Measurements from ENCODE around the gene EHD2.
"Not testable (repeated sequence)": the region's sequence is repeated elsewhere in the genome, so short reads cannot be mapped to it uniquely, and the experiment has no call there.

EHD2 gene

GRCh38 chr19:47769534-47769933 lies 56.3 kb downstream of the EHD2 start:
- DNase-seq (ENCODE audit: low read depth), result no peak

- not testable (repeated sequence) for DNase-seq (ENCODE audit: low read depth)
Observed at GRCh38 chr19:47771291-47771690, 58.1 kb downstream of the EHD2 start.

DNA sequence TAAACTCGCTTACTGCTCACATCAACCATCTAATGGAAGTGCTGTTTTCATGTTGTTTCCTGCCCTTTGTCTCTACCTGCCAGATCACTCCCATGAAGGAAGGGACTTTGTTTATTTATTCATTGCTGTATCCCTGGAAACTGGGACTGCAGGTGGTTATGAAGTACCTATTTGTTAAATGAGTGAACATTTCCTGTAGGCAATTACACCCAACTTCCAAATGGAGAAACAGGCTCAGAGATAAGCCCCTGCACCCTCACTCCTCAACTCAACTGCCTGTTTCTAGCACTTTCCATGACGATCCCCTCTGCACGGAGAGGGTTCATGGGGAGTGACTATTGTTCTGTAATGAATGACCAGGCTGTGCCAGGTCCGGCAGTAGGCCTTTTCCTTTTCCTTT lies 63.3 kb downstream of the EHD2 start:
- no peak for DNase-seq (ENCODE audit: low read depth)

GRCh38 chr19:47777245-47778048 lies 64.2 kb downstream of the EHD2 start:
- not testable (repeated sequence) for DNase-seq (ENCODE audit: low read depth)

DNA sequence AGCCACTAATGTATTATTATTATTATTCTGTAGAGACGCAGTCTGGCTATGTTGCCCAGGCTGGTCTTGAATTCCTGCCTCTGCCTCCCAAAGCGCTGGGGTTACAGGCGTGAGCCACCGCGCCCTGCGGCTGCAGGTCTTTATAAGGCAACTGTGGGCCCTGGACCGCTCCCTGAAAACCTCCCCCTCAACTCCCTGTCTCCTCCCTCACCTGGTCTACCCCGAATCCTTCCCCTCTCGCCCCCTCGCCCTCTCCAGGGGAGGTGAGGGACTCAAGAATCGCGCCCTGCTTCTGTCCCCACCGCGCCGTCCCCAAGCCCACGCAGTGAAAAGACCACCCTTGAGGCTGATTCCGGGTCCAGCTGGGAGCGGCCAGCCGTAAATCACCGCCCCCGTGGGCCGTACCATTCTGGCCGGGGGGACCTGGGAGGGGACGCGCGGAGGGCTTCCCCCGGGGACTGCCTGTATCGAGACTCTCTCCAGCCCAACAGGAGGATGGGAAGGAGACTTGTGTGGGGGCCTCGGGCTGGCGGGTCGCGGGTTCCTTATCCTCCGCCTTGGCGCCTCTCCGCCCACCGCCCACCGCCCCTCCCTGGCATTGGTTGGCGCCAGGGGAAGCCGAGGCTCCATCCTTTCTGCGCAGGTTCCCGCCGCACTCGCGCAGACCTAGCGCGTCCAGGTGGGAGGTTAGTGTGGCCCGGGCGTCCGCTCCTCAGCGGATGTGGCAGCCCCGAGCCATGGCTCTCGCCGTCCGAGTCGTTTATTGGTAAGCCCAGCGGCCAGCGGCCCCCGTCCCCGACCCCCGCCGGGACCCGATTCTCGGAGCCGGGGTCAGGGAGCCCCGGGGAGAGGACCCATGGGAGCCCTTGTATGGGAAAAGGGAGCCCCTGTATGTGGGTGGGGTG lies 65.1 kb downstream of the EHD2 start, which contains the start of gene SELENOW:
Gene SELENOW, plus strand, starts transcription at position 655 of the 905 bp plus-strand sequence. Its CDS starts 83 bp downstream, at position 738.
- peak; percentile 59 for DNase-seq (ENCODE audit: low read depth)

GRCh38 chr19:47778954-47779351 lies 65.7 kb downstream of the EHD2 start:
- no peak for DNase-seq (ENCODE audit: low read depth)

DNA sequence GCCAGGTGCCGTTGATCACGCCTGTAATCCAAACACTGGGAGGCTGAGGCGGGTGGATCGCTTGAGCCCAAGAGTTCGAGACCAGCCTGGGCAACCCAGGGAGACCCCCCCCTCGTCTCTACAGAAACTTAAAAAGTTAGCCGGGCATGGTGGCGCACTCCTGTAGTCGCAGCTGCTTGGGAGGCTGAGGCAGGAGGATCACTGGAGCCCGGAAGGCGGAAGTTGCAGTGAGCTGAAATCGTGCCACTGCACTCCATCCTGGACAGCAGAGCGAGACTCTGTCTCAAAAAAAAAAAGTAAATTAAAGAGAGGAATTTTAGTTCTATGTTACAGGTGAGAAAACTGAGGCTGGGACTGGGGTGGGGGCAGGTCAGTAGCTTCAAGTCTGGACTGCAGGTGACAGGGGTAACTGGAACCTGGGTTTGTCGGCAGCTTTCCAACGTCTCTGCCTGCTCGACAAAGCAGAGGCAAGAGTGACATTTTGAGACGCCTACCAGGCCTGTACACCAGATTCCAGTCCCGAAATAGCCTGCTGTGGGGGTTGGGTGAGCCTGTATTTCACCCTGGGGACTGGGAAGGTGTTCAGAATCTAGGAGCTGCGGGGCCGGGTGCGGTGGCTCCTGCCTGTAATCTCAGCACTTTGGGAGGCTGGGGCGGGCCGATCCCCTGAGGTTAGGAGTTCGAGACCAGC lies 66.4 kb downstream of the EHD2 start:
- no peak for DNase-seq (ENCODE audit: low read depth)

GRCh38 chr19:47780215-47780551 lies 67.0 kb downstream of the EHD2 start:
- DNase-seq (ENCODE audit: low read depth), result no peak

DNA sequence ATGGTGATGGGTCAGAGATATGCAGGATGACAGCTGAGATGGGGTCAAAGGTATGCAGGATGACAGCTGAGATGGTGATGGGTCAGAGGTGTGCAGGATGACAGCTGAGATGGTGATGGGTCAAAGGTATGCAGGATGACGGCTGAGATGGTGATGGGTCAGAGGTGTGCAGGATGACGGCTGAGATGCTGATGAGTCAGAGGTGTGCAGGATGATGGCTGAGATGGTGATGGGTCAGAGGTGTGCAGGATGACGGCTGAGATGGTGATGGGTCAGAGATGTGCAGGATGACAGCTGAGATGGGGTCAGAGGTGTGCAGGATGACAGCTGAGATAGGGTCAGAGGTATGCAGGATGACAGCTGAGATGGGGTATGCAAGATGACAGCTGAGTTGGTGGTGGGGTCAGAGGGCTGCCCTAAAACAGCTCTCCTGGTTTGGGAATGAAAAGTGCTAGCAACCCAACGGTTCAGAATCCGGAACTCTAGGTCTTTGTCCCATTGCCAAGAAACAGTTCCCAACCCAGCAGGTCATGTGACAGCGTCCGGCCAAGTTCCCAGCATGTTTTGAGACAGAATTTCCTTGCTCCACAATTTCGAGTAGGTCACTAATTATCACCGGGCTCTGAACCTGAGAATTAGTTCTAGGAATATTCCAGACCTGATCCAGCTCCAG lies 68.5 kb downstream of the EHD2 start:
- DNase-seq (ENCODE audit: low read depth), result no peak

DNA sequence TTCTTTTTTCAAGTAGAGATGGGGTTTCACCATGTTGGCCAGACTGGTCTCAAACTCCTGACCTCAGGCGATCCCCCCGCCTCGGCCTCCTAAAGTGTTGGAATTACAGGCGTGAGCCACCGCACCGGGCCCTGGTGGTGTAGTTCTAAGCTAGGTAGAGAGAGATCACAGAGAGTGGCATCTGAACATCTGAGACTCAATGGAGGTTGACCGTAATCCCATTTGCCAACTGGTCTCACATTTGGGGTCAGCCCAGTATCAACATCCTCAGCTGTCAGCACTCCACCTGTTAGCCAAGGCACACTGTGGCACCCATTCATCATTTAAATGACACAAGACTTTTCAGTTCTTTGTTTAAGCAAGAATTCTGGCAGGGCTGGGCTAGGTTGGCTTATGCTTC lies 73.3 kb downstream of the EHD2 start:
- DNase-seq (ENCODE audit: low read depth), result no peak

GRCh38 chr19:47787307-47787706 lies 74.1 kb downstream of the EHD2 start:
- not testable (repeated sequence) for DNase-seq (ENCODE audit: low read depth)

DNA sequence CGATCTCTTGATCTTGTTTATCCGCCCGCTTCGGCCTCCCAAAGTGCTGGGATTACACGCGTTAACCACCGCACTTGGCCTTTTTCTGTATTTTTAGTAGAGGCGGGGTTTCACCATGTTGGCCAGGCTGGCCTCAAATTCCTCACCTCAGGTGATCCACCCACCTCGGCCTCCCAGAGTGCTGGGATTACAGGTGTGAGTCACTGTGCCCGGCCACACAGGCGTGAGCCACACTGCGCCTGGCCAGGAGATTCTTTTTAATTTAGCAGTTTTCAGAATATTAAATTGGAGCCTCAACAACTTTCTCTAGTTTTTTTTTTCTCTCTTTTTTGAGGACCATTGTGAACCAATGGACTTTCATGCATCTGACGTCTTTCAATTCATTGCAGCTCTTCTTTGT lies 76.6 kb downstream of the EHD2 start:
- DNase-seq (ENCODE audit: low read depth), result not testable (repeated sequence)

DNA sequence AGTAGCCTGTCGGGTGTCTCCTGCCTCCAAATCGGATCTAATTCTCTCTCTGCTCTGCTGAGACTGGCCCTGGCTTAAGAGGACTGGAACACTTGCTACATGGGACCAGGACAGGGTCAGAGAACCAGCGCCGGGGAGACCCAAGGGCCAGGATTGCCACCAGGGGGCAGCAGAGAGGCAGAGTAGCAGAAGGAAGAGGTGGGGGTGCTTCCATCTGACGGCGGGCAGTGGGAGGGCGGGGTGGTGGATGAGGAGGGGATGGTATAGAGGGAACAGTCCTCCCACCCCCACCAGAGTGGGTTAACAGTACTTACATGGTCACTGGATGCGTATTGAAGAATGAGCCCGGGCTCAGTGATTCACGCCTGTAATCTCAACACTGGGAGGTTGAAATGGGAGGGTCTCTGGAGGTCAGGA lies 77.2 kb downstream of the EHD2 start:
- peak; percentile 51 for DNase-seq (ENCODE audit: low read depth)

- no peak for DNase-seq (ENCODE audit: low read depth)
Observed at GRCh38 chr19:47792616-47793015, 79.4 kb downstream of the EHD2 start.
